Superior temporal gyrus (tissue), 1 donor: ENCODE results near the gene EPHA10.

Experiments used
- DNase-seq: peaks from one replicate; pipeline ENCODE4 v3.0.0-alpha.2; 2016; ENCODE audit errors: extremely low spot score

The EPHA10 gene

GRCh38 chr1:37734629-37735591 is 30.0 kb downstream of the EPHA10 start:
- DNase-seq: no peak

- no peak for DNase-seq
Measured at GRCh38 chr1:37732111-37732780, 32.7 kb downstream of the EPHA10 start.

- peak; percentile 28 for DNase-seq
Measured at GRCh38 chr1:37731312-37732019, 33.5 kb downstream of the EPHA10 start.

GRCh38 chr1:37730376-37730775 is 34.5 kb downstream of the EPHA10 start:
- no peak for DNase-seq

- DNase-seq: no peak
Measured at GRCh38 chr1:37728416-37728815, 36.5 kb downstream of the EPHA10 start.

- DNase-seq: no peak
Measured at GRCh38 chr1:37726751-37727585, 38.0 kb downstream of the EPHA10 start.

GRCh38 chr1:37725851-37726613 is 38.9 kb downstream of the EPHA10 start:
- peak; percentile 80 for DNase-seq

- DNase-seq: no peak
Measured at GRCh38 chr1:37724575-37724974, 40.3 kb downstream of the EPHA10 start.

GRCh38 chr1:37723390-37724078 is 41.4 kb downstream of the EPHA10 start:
- DNase-seq: no peak

- DNase-seq: no peak
Measured at GRCh38 chr1:37723072-37723389, 41.9 kb downstream of the EPHA10 start.

GRCh38 chr1:37722181-37723071 is 42.5 kb downstream of the EPHA10 start:
- DNase-seq: peak; percentile 89

GRCh38 chr1:37721565-37721964 is 43.4 kb downstream of the EPHA10 start:
- no peak for DNase-seq

GRCh38 chr1:37720231-37721130 is 44.4 kb downstream of the EPHA10 start:
- DNase-seq: no peak

GRCh38 chr1:37719572-37720195 is 45.2 kb downstream of the EPHA10 start:
- no peak for DNase-seq

GRCh38 chr1:37718901-37719571 is 45.9 kb downstream of the EPHA10 start:
- no peak for DNase-seq

- no peak for DNase-seq
Measured at GRCh38 chr1:37718181-37718900, 46.6 kb downstream of the EPHA10 start.
